ENCODE measurements around the gene CCDC127.
"Not testable (repeated sequence)": the region's sequence is repeated elsewhere in the genome, so short reads cannot be mapped to it uniquely, and the experiment has no call there.

DNA sequence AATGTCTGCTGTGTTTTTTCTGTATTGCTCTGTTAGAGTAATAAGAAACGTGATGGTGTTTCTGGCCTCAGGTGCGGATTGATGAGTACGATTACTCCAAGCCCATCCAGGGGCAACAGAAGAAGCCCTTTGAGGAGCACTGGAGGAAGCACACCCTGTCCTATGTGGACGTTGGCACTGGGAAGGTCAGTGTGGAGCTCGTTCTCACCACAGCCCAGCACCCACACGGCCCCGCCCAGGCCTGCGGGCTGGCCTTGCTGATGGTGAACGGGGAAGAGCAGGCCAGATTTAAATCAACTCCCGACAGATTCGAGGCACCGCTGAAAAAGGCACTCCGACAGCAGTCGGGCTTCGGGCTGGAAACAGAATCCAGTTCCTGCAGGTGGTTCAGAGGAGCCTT lies 36.4 kb upstream of the CCDC127 start:
- not testable (repeated sequence) for TF ChIP-seq POLR2AphosphoS5, SPI1, POLR2A, TAF1, POU2F2 (IDR thresholded peaks at IDR 0.05; ENCODE audit: low read depth, low read length)

Data from GM12891 (cell line).